GM12878 (cell line): Measurements from ENCODE around the gene TRIM37. TPM values are rescaled to one million over a fixed set of nuclear protein-coding genes. Genes with fewer than 3 reads are reported as not detected.

ENCODE experiments used
- ATAC-seq: fragments of 200-7000 bp; cut with Tn5 transposase; 3 replicates; pipeline ENCODE4 v1.9.1; 2020; ENCODE audit warnings: mild to moderate bottlenecking, moderate library complexity
- BruUV-seq: library from RNA; stranded (reverse); fragments of 400-500 nt; replicated peaks from 2 replicates; lab custom pipeline; 2021; lab: Mats Ljungman, UMichigan
- CTCF ChIA-PET: fragments of 300-600 bp; sonication (Branson Sonifier 250); formaldehyde crosslinking; extraction: SDS; loops from one replicate; lab custom pipeline; 2021; ENCODE audit warnings: inconsistent platforms; lab: Yijun Ruan, JAX
- POLR2A ChIA-PET: fragments of 350-600 bp; formaldehyde crosslinking; extraction: SDS; loops from one replicate; lab custom pipeline; 2021; ENCODE audit warnings: inconsistent platforms; lab: Charles Lee
- RAD21 ChIA-PET: fragments of 300-600 bp; sonication (Branson Sonifier 250); formaldehyde crosslinking; loops from one replicate; lab custom pipeline; 2023; ENCODE audit warnings: antibody characterized with exemption; ENCODE audit not compliant: unreplicated experiment; lab: Charles Lee
- SMC1A ChIA-PET: fragments of 300-600 bp; sonication (Branson Sonifier 250); formaldehyde crosslinking; loops from one replicate; lab custom pipeline; 2023; ENCODE audit not compliant: unreplicated experiment, uncharacterized antibody; lab: Charles Lee
- DNase-seq: peaks from one replicate; pipeline ENCODE4 v3.0.0-alpha.2; 2011; ENCODE audit warnings: low read depth, low spot score
- FAIRE-seq: peaks from 3 replicates; lab custom pipeline; 2011; peaks lifted over from hg19 to GRCh38; lab: Jason Lieb, UNC
- H2AFZ ChIP-seq: 2 replicates; pipeline ENCODE4 v1.6.0; 2011; ENCODE audit warnings: low read depth, low read length, control low read depth; ENCODE audit not compliant: control insufficient read depth
- H3K27ac ChIP-seq: 2 replicates; pipeline ENCODE4 v1.5.1; 2011; ENCODE audit warnings: control low read depth; ENCODE audit not compliant: control insufficient read depth, insufficient read depth
- H3K27me3 ChIP-seq, 2 experiments: replicated peaks in 1 of 2; 2 replicates each; pipeline versions ENCODE4 v1.6.0 to v1.6.1; 2011; ENCODE audit warnings: low read length in 1 of 2; ENCODE audit not compliant: control insufficient read depth in 2 of 2, insufficient read depth in 2 of 2
- H3K36me3 ChIP-seq, 2 experiments: 2 replicates each; pipeline ENCODE4 v1.5.1; 2011; ENCODE audit warnings: low read length in 1 of 2; ENCODE audit not compliant: control insufficient read depth in 2 of 2, insufficient read depth in 2 of 2
- H3K4me1 ChIP-seq: 2 replicates; pipeline ENCODE4 v1.6.1; 2011; ENCODE audit warnings: mild to moderate bottlenecking, low read length, moderate library complexity, mixed read lengths; ENCODE audit not compliant: control insufficient read depth, insufficient read depth
- H3K4me2 ChIP-seq: 2 replicates; pipeline ENCODE4 v1.6.0; 2011; ENCODE audit warnings: control low read depth; ENCODE audit not compliant: control insufficient read depth, insufficient read depth
- H3K4me3 ChIP-seq: fragments of 200-600 bp; sonication (generic); 2 replicates; pipeline ENCODE4 v1.5.1; 2016
- H3K79me2 ChIP-seq: 2 replicates; pipeline ENCODE4 v1.6.0; 2011; ENCODE audit warnings: low read length; ENCODE audit not compliant: control insufficient read depth, insufficient read depth
- H3K9ac ChIP-seq: 2 replicates; pipeline ENCODE4 v1.8.0; 2011; ENCODE audit warnings: low read length, control low read depth, mixed read lengths; ENCODE audit not compliant: control insufficient read depth, insufficient read depth
- H3K9me3 ChIP-seq: replicated peaks from 3 replicates; pipeline ENCODE4 v1.5.1; 2011; ENCODE audit warnings: mild to moderate bottlenecking, low read length; ENCODE audit not compliant: control insufficient read depth, insufficient read depth
- H4K20me1 ChIP-seq: 2 replicates; pipeline ENCODE4 v1.6.0; 2011; ENCODE audit not compliant: control insufficient read depth, insufficient read depth
- ATF7 ChIP-seq: fragments of 450-650 bp; IDR thresholded peaks from 2 replicates; pipeline ENCODE4 v1.6.1; 2016; ENCODE audit warnings: low read depth, mild to moderate bottlenecking
- BACH1 ChIP-seq: fragments of 450-650 bp; IDR thresholded peaks from 2 replicates; pipeline ENCODE4 v1.6.1; 2017; ENCODE audit warnings: mild to moderate bottlenecking, borderline replicate concordance
- PML ChIP-seq: IDR thresholded peaks from 2 replicates; pipeline ENCODE4 v1.6.1; 2012; ENCODE audit warnings: low read length, inconsistent platforms
- TCF3 ChIP-seq: IDR thresholded peaks from 2 replicates; pipeline ENCODE4 v1.6.1; 2012; ENCODE audit warnings: low read depth, mild to moderate bottlenecking, low read length, borderline replicate concordance; ENCODE audit not compliant: insufficient read depth
- whole genome bisulfite sequencing: methylation state at CpG from one replicate; pipeline ENCODE4 v1.1.6; 2016; ENCODE audit warnings: low lambda C conversion rate; ENCODE audit not compliant: insufficient replicate concordance, insufficient coverage; ENCODE audit errors: missing lambda C conversion rate; 5-methylcytosine and 5-hydroxymethylcytosine counted together
- in situ Hi-C: fragments of 300-500 bp; cut with MboI; formaldehyde crosslinking; loops from 9 replicates; pipeline ENCODE4 v1.14.3; 2018; ENCODE audit warnings: mixed read lengths
- intact Hi-C: fragments of 100-400 bp; cut with micrococcal nuclease; formaldehyde crosslinking; loops from one replicate; pipeline ENCODE4 v1.14.2; 2022; ENCODE audit not compliant: unreplicated experiment
- polyA plus RNA-seq, 11 experiments: library from polyadenylated mRNA; depleted of rRNA in 4 of 11; unstranded in 6 of 11; stranded (reverse) in 5 of 11; fragments of >200 nt; fragmentation: Nextera tagmentation in 4 of 11; fragmentation: Illumina TruSeq in 1 of 11; extraction: Ambion mirVana in 4 of 11; extraction: Trizol in 1 of 11; gene quantifications; 1 replicate in 1 of 11; 2 replicates in 10 of 11; pipeline versions ENCODE4 v1.2.1 to v1.2.3, GENCODE V29; 2011 to 2016; ENCODE audit warnings: inconsistent platforms in 2 of 11, missing spikeins in 2 of 11, low read depth in 1 of 11
- total RNA-seq, 4 experiments: library from RNA; depleted of rRNA in 3 of 4; stranded (reverse); fragments of >200 nt in 3 of 4; fragmentation: Illumina TruSeq in 1 of 4; extraction: Trizol in 1 of 4; gene quantifications; 2 replicates each; pipeline versions ENCODE4 v1.2.1 to v1.2.3, GENCODE V29; 2013 to 2021
- TF ChIP-seq, protein P1 (sequence below): fragments of 450-650 bp; IDR thresholded peaks from 2 replicates; pipeline ENCODE4 v1.6.1; 2017; ENCODE audit warnings: mild to moderate bottlenecking, low read depth, inconsistent platforms; ENCODE audit not compliant: poor library complexity, severe bottlenecking
- TF ChIP-seq, protein P2 (sequence below): IDR thresholded peaks from 2 replicates; pipeline ENCODE4 v1.6.1; 2012; ENCODE audit warnings: low read depth, low read length, improper control_type of control experiment

Gene TRIM37
- total and polyA plus RNA-seq, 10 of the 15 experiments (the other 5 are each of a cell fraction or from before 2014, with no cell fraction given) = 4.8 to 20.6 (median 18.1) TPM

DNA sequence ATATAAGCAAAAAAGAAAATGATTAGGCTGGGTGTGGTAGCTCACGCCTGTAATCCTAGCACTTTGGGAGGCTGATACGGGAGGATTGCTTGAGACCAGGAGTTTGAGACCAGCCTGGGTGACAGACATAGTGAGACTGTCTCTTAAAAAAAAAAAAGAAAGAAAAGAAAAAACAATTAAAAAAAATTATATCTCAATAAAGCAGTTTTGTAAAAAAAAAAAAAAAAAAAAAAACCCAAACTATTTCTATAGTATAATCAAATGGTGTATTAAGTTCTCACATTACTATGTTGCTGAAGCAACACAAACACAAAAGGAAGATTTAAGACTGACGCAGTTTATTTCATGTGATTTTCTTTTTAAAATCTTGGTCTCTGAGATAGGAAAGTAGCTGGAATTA, 140.5 kb downstream of the TRIM37 start:
- in situ Hi-C loops = no loop called here
- BruUV-seq = no TSS peak
- TF ChIP-seq PML (no peak), ATF7 (no peak), TCF3 (no peak), BACH1 (no peak)
- TF ChIP-seq, protein P1, sequence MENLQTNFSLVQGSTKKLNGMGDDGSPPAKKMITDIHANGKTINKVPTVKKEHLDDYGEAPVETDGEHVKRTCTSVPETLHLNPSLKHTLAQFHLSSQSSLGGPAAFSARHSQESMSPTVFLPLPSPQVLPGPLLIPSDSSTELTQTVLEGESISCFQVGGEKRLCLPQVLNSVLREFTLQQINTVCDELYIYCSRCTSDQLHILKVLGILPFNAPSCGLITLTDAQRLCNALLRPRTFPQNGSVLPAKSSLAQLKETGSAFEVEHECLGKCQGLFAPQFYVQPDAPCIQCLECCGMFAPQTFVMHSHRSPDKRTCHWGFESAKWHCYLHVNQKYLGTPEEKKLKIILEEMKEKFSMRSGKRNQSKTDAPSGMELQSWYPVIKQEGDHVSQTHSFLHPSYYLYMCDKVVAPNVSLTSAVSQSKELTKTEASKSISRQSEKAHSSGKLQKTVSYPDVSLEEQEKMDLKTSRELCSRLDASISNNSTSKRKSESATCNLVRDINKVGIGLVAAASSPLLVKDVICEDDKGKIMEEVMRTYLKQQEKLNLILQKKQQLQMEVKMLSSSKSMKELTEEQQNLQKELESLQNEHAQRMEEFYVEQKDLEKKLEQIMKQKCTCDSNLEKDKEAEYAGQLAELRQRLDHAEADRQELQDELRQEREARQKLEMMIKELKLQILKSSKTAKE = no peak
- TF ChIP-seq, protein P2, sequence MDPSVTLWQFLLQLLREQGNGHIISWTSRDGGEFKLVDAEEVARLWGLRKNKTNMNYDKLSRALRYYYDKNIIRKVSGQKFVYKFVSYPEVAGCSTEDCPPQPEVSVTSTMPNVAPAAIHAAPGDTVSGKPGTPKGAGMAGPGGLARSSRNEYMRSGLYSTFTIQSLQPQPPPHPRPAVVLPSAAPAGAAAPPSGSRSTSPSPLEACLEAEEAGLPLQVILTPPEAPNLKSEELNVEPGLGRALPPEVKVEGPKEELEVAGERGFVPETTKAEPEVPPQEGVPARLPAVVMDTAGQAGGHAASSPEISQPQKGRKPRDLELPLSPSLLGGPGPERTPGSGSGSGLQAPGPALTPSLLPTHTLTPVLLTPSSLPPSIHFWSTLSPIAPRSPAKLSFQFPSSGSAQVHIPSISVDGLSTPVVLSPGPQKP = no peak
- TF ChIP-seq, all 136 proteins: peak for 0
- RAD21 ChIA-PET = interaction anchor here (0.7 to 0.8 kb wide), 2 partner anchors 11 to 39 kb away, joined by 3 to 4 read pairs; no protein-coding TSS in a partner anchor
- H3K36me3 ChIP-seq = no peaks in the 10 kb centered on the region
- H2AFZ ChIP-seq = no peak overlapping the region
- no peaks in the 10 kb centered on the region for H4K20me1 ChIP-seq
- intact Hi-C loops = no loop called here
- DNase-seq (no peak), FAIRE-seq (no peak), ATAC-seq (no peak)
- no peaks in the 10 kb centered on the region; the same call in 1 of the 2 replicates for H3K4me1 ChIP-seq
- POLR2A ChIA-PET = no interaction called here
- no peak overlapping the region for H3K27ac ChIP-seq
- H3K4me2 ChIP-seq = no peak overlapping the region
- H3K9ac ChIP-seq = no peak overlapping the region
- H3K27me3 ChIP-seq = no peaks in the 10 kb centered on the region
- no peaks in the 10 kb centered on the region for H3K9me3 ChIP-seq
- CTCF ChIA-PET = interaction anchor here (1.2 to 1.8 kb wide), 4 partner anchors 8 to 39 kb away, joined by 3 to 6 read pairs (median 5); no protein-coding TSS in a partner anchor
- SMC1A ChIA-PET = interaction anchor here (0.9 to 2.0 kb wide), 6 partner anchors 9 to 42 kb away, joined by 3 to 8 read pairs (median 4); no protein-coding TSS in a partner anchor
- H3K4me3 ChIP-seq = no peak overlapping the region
- WGBS = 75% methylated on average over 3 of the region's 3 CpGs
- H3K79me2 ChIP-seq = no peaks in the 10 kb centered on the region
